GM19023 (cell line): ENCODE results near the gene TGM1.

Experiments
- ATAC-seq: cut with Tn5 transposase; IDR thresholded peaks from one replicate; pipeline ENCODE4 v1.9.1; 2021; ENCODE audit warnings: mild to moderate bottlenecking, moderate library complexity; ENCODE audit not compliant: unreplicated experiment

TGM1 gene

GRCh38 chr14:24262821-24263733, at the start of gene TGM1:
TGM1 (minus strand) TSS chr14:24263177; CDS start chr14:24262352, 825 bp downstream.
- no peak for ATAC-seq

GRCh38 chr14:24311837-24312615, 49.0 kb upstream of the TGM1 start:
- ATAC-seq, result no peak

GRCh38 chr14:24310646-24311604, 47.9 kb upstream of the TGM1 start, which contains the start of gene LTB4R:
LTB4R (plus strand) TSS chr14:24311502; CDS start chr14:24315652, 4,150 bp downstream.
- peak; percentile 69 for ATAC-seq

GRCh38 chr14:24310265-24310645, 47.3 kb upstream of the TGM1 start:
- ATAC-seq, result no peak

GRCh38 chr14:24309538-24310264, 46.7 kb upstream of the TGM1 start, which contains the start of gene LTB4R2:
LTB4R2 (plus strand) TSS chr14:24310140; CDS start chr14:24310665, 525 bp downstream.
- ATAC-seq, result no peak

GRCh38 chr14:24308342-24309124, 45.6 kb upstream of the TGM1 start:
- no peak for ATAC-seq

GRCh38 chr14:24307575-24308341, 44.8 kb upstream of the TGM1 start, which contains the start of gene CIDEB:
CIDEB (minus strand) TSS chr14:24307977; CDS start chr14:24307858, 119 bp downstream.
- no peak for ATAC-seq

GRCh38 chr14:24307156-24307574, 44.2 kb upstream of the TGM1 start:
- ATAC-seq, result no peak

- no peak for ATAC-seq
Observed at GRCh38 chr14:24304019-24304387, 41.0 kb upstream of the TGM1 start.

GRCh38 chr14:24300326-24300980, 37.5 kb upstream of the TGM1 start:
- no peak for ATAC-seq

GRCh38 chr14:24299255-24300191, 36.5 kb upstream of the TGM1 start, which contains the start of the genes DHRS1 and NOP9:
DHRS1 (minus strand) TSS chr14:24299780; CDS start chr14:24299106, 674 bp downstream.
NOP9 (plus strand) TSS chr14:24299850; CDS start chr14:24299955, 105 bp downstream.
- peak; percentile 71 for ATAC-seq

GRCh38 chr14:24298892-24299254, 35.9 kb upstream of the TGM1 start:
- no peak for ATAC-seq

GRCh38 chr14:24297190-24297964, 34.4 kb upstream of the TGM1 start:
- peak; percentile 11 for ATAC-seq

GRCh38 chr14:24296341-24297157, 33.6 kb upstream of the TGM1 start:
- ATAC-seq, result peak; percentile 44

- ATAC-seq, result no peak
Observed at GRCh38 chr14:24293525-24293924, 30.5 kb upstream of the TGM1 start.
